Measurements from ENCODE around the gene RFX3.

RFX3 gene

GRCh38 chr9:3464033-3464638, 61.7 kb downstream of the RFX3 start:
- H3F3A ChIP-seq (ENCODE audit: insufficient read depth): peaks cover 7% of the 10 kb centered on the region; the same call in 1 of the 2 replicates
- no peak overlapping the region for H2AFZ ChIP-seq (ENCODE audit: low read depth, low read length, severe bottlenecking)
- H3K4me2 ChIP-seq (ENCODE audit: low read depth, low read length, poor library complexity, severe bottlenecking): no peak overlapping the region
- no peak overlapping the region for H3K9ac ChIP-seq (ENCODE audit: low read length)
- no peaks in the 10 kb centered on the region for H3K79me2 ChIP-seq (ENCODE audit: insufficient read depth, low read length)
- H3K9me2 ChIP-seq (replicated peaks; ENCODE audit: insufficient read depth, low read length): no peaks in the 10 kb centered on the region
- no peak overlapping the region for H3K4me3 ChIP-seq (ENCODE audit: insufficient read depth, low read length, poor library complexity, severe bottlenecking)
- no peaks in the 10 kb centered on the region for H3K27me3 ChIP-seq (ENCODE audit: low read length)
- TF ChIP-seq EZH2phosphoT487 (conservative IDR thresholded peaks at IDR 0.05; ENCODE audit: low read length) (no peak), CTCF (IDR thresholded peaks at IDR 0.05; ENCODE audit: insufficient read depth, low read length, poor library complexity, severe bottlenecking) (no peak)
- H3K27ac ChIP-seq (ENCODE audit: low read depth, low read length): no peak overlapping the region
- no peaks in the 10 kb centered on the region for H3K9me3 ChIP-seq (ENCODE audit: insufficient read depth, low read length)
- H3K36me3 ChIP-seq (ENCODE audit: low read length): peaks cover 4% of the 10 kb centered on the region; the same call in 1 of the 2 replicates
- H4K20me1 ChIP-seq (ENCODE audit: low read depth, low read length): 0 out of 2 replicates have a peak, but pooled peaks cover 4% of the 10 kb centered on the region

- Histone ChIP-seq H3K27ac (ENCODE audit: low read depth, low read length) (no peak overlapping the region), H3K9me3 (ENCODE audit: insufficient read depth, low read length) (no peaks in the 10 kb centered on the region), H2AFZ (ENCODE audit: low read depth, low read length, severe bottlenecking) (no peak overlapping the region), H3K27me3 (ENCODE audit: low read length) (no peaks in the 10 kb centered on the region), H4K20me1 (ENCODE audit: low read depth, low read length) (no peaks in the 10 kb centered on the region), H3F3A (ENCODE audit: insufficient read depth) (no peaks in the 10 kb centered on the region), H3K79me2 (ENCODE audit: insufficient read depth, low read length) (no peaks in the 10 kb centered on the region), H3K4me2 (ENCODE audit: low read depth, low read length, poor library complexity, severe bottlenecking) (no peak overlapping the region), H3K36me3 (ENCODE audit: low read length) (peaks cover 4% of the 10 kb centered on the region; the same call in 1 of the 2 replicates), H3K9me2 (replicated peaks; ENCODE audit: insufficient read depth, low read length) (no peaks in the 10 kb centered on the region), H3K4me3 (ENCODE audit: insufficient read depth, low read length, poor library complexity, severe bottlenecking) (no peak overlapping the region), H3K9ac (ENCODE audit: low read length) (no peak overlapping the region)
- TF ChIP-seq EZH2phosphoT487 (conservative IDR thresholded peaks at IDR 0.05; ENCODE audit: low read length) (no peak), CTCF (IDR thresholded peaks at IDR 0.05; ENCODE audit: insufficient read depth, low read length, poor library complexity, severe bottlenecking) (no peak)
Observed at GRCh38 chr9:3458806-3459475, 66.9 kb downstream of the RFX3 start.

- no peak overlapping the region for H2AFZ ChIP-seq (ENCODE audit: low read depth, low read length, severe bottlenecking)
- H3K27ac ChIP-seq (ENCODE audit: low read depth, low read length): no peak overlapping the region
- no peak overlapping the region for H3K9ac ChIP-seq (ENCODE audit: low read length)
- H3K4me3 ChIP-seq (ENCODE audit: insufficient read depth, low read length, poor library complexity, severe bottlenecking): no peak overlapping the region
- H3K27me3 ChIP-seq (ENCODE audit: low read length): no peaks in the 10 kb centered on the region
- H3K9me3 ChIP-seq (ENCODE audit: insufficient read depth, low read length): no peaks in the 10 kb centered on the region
- H3K79me2 ChIP-seq (ENCODE audit: insufficient read depth, low read length): no peaks in the 10 kb centered on the region
- no peak overlapping the region for H3K4me2 ChIP-seq (ENCODE audit: low read depth, low read length, poor library complexity, severe bottlenecking)
- TF ChIP-seq CTCF (IDR thresholded peaks at IDR 0.05; ENCODE audit: insufficient read depth, low read length, poor library complexity, severe bottlenecking) (no peak), EZH2phosphoT487 (conservative IDR thresholded peaks at IDR 0.05; ENCODE audit: low read length) (no peak)
- no peaks in the 10 kb centered on the region for H4K20me1 ChIP-seq (ENCODE audit: low read depth, low read length)
- H3F3A ChIP-seq (ENCODE audit: insufficient read depth): no peaks in the 10 kb centered on the region
- H3K36me3 ChIP-seq (ENCODE audit: low read length): peaks cover 4% of the 10 kb centered on the region; the same call in 1 of the 2 replicates
- H3K9me2 ChIP-seq (replicated peaks; ENCODE audit: insufficient read depth, low read length): no peaks in the 10 kb centered on the region
Observed at GRCh38 chr9:3457175-3457574, 68.6 kb downstream of the RFX3 start.

All from SU-DHL-6 (cell line).